H9 (cell line): ENCODE data around the gene ZSCAN22. TPM values are rescaled to one million over a fixed set of nuclear protein-coding genes. Genes with fewer than 3 reads are reported as not detected.

Experiments used
- DNase-seq: peaks from one replicate; pipeline ENCODE4 v3.0.0-alpha.2; 2017
- H2AFZ ChIP-seq: one replicate; pipeline ENCODE4 v1.6.1; 2013; ENCODE audit warnings: mild to moderate bottlenecking, low read length, control low read depth, moderate library complexity
- H2AK5ac ChIP-seq: 2 replicates; pipeline ENCODE4 v1.6.1; 2013; ENCODE audit warnings: low read length, control low read depth, mixed read lengths; ENCODE audit not compliant: insufficient read length
- H2BK120ac ChIP-seq: one replicate; pipeline ENCODE4 v1.6.1; 2013; ENCODE audit warnings: low read depth, mild to moderate bottlenecking, low read length, control low read depth, inconsistent platforms; ENCODE audit not compliant: poor library complexity, severe bottlenecking
- H2BK12ac ChIP-seq: 2 replicates; pipeline ENCODE4 v1.6.1; 2013; ENCODE audit warnings: low read length, control low read depth, mixed read lengths, low read depth; ENCODE audit not compliant: insufficient read length
- H2BK15ac ChIP-seq: 2 replicates; pipeline ENCODE4 v1.6.1; 2013; ENCODE audit warnings: low read depth, low read length, control low read depth
- H2BK20ac ChIP-seq: one replicate; pipeline ENCODE4 v1.6.1; 2013; ENCODE audit warnings: low read depth, mild to moderate bottlenecking, low read length, control low read depth, inconsistent platforms; ENCODE audit not compliant: poor library complexity, severe bottlenecking
- H2BK5ac ChIP-seq: 2 replicates; pipeline ENCODE4 v1.6.1; 2013; ENCODE audit warnings: low read length, control low read depth, mixed read lengths; ENCODE audit not compliant: insufficient read length
- H3K14ac ChIP-seq: 2 replicates; pipeline ENCODE4 v1.6.1; 2013; ENCODE audit warnings: low read length, control low read depth; ENCODE audit not compliant: insufficient read depth
- H3K18ac ChIP-seq: 2 replicates; pipeline ENCODE4 v1.6.1; 2013; ENCODE audit warnings: low read depth, mild to moderate bottlenecking, mixed read lengths, low read length, control low read depth; ENCODE audit not compliant: insufficient read length
- H3K23ac ChIP-seq: 2 replicates; pipeline ENCODE4 v1.6.1; 2013; ENCODE audit warnings: low read length, control low read depth, mixed read lengths, low read depth; ENCODE audit not compliant: insufficient read length
- H3K23me2 ChIP-seq: 2 replicates; pipeline ENCODE4 v1.6.1; 2013; ENCODE audit warnings: low read depth, mild to moderate bottlenecking, mixed read lengths, low read length, control low read depth; ENCODE audit not compliant: insufficient read length, poor library complexity, severe bottlenecking
- H3K27ac ChIP-seq: 2 replicates; pipeline ENCODE4 v1.5.1; 2013; ENCODE audit warnings: low read length, control low read depth, mixed read lengths, low read depth; ENCODE audit not compliant: insufficient read length
- H3K27me3 ChIP-seq: 2 replicates; pipeline ENCODE4 v1.6.1; 2013; ENCODE audit warnings: low read length, control low read depth, inconsistent platforms; ENCODE audit not compliant: insufficient read depth
- H3K4ac ChIP-seq: 2 replicates; pipeline ENCODE4 v1.6.1; 2013; ENCODE audit warnings: low read depth, mild to moderate bottlenecking, control low read depth, inconsistent platforms, low read length, moderate library complexity
- H3K4me1 ChIP-seq: 2 replicates; pipeline ENCODE4 v1.6.1; 2013; ENCODE audit warnings: low read length, control low read depth, inconsistent platforms; ENCODE audit not compliant: insufficient read depth
- H3K4me2 ChIP-seq: 2 replicates; pipeline ENCODE4 v1.6.1; 2013; ENCODE audit warnings: low read length, control low read depth, mixed read lengths; ENCODE audit not compliant: insufficient read length, insufficient read depth
- H3K56ac ChIP-seq: 2 replicates; pipeline ENCODE4 v1.6.1; 2013; ENCODE audit warnings: low read depth, mild to moderate bottlenecking, mixed read lengths, low read length, control low read depth; ENCODE audit not compliant: insufficient read length
- H3K79me1 ChIP-seq: 2 replicates; pipeline ENCODE4 v1.6.1; 2013; ENCODE audit warnings: low read depth, mild to moderate bottlenecking, moderate library complexity, low read length, control low read depth, inconsistent platforms; ENCODE audit not compliant: insufficient read depth, poor library complexity, severe bottlenecking
- H3K79me2 ChIP-seq: 2 replicates; pipeline ENCODE4 v1.6.1; 2013; ENCODE audit warnings: low read length, control low read depth, inconsistent platforms; ENCODE audit not compliant: insufficient read depth
- H3K9ac ChIP-seq: 2 replicates; pipeline ENCODE4 v1.6.1; 2013; ENCODE audit warnings: low read length, control low read depth, mixed read lengths; ENCODE audit not compliant: insufficient read length; ENCODE audit errors: extremely low read depth
- H3K9me3 ChIP-seq: one replicate; pipeline ENCODE4 v1.6.1; 2013; ENCODE audit warnings: low read depth, low read length, inconsistent platforms; ENCODE audit not compliant: control insufficient read depth
- H3T11ph ChIP-seq: one replicate; pipeline ENCODE4 v1.6.1; 2013; ENCODE audit warnings: mild to moderate bottlenecking, low read length, control low read depth, inconsistent platforms
- H4K20me1 ChIP-seq: one replicate; pipeline ENCODE4 v1.6.1; 2013; ENCODE audit not compliant: control insufficient read depth, insufficient read length, insufficient read depth
- H4K5ac ChIP-seq: 2 replicates; pipeline ENCODE4 v1.6.1; 2013; ENCODE audit warnings: low read depth, mild to moderate bottlenecking, mixed read lengths, low read length, control low read depth; ENCODE audit not compliant: insufficient read length
- H4K8ac ChIP-seq: replicated peaks from 2 replicates; pipeline ENCODE4 v1.6.1; 2013; ENCODE audit warnings: low read length, control low read depth, mixed read lengths, low read depth; ENCODE audit not compliant: insufficient read length
- H4K91ac ChIP-seq: 2 replicates; pipeline ENCODE4 v1.6.1; 2013; ENCODE audit warnings: low read depth, mild to moderate bottlenecking, moderate library complexity, mixed read lengths, low read length, control low read depth; ENCODE audit not compliant: insufficient read length
- H3K27ac Mint-ChIP-seq, 3 experiments: 2 replicates in 2 of 3; 3 replicates in 1 of 3; pipeline ENCODE4 v1.8.0; 2020 to 2021; ENCODE audit warnings: mixed read lengths in 3 of 3, mild to moderate bottlenecking in 1 of 3, moderate library complexity in 1 of 3
- H3K27me3 Mint-ChIP-seq: 2 replicates; pipeline ENCODE4 v1.8.0; 2021; ENCODE audit warnings: low read depth, mild to moderate bottlenecking, moderate library complexity, mixed read lengths
- H3K36me3 Mint-ChIP-seq, 3 experiments: 2 replicates in 2 of 3; 3 replicates in 1 of 3; pipeline ENCODE4 v1.8.0; 2020 to 2021; ENCODE audit warnings: low read depth in 3 of 3, mixed read lengths in 3 of 3; ENCODE audit not compliant: insufficient read depth in 1 of 3
- H3K4me1 Mint-ChIP-seq, 2 experiments: 2 replicates each; pipeline ENCODE4 v1.8.0; 2020; ENCODE audit warnings: mixed read lengths in 2 of 2
- H3K4me3 Mint-ChIP-seq, 2 experiments: 2 replicates in 1 of 2; 3 replicates in 1 of 2; pipeline ENCODE4 v1.8.0; 2020 to 2021; ENCODE audit warnings: mild to moderate bottlenecking in 2 of 2, mixed read lengths in 2 of 2, moderate library complexity in 1 of 2
- H3K9me3 Mint-ChIP-seq, 2 experiments: 2 replicates in 1 of 2; 3 replicates in 1 of 2; pipeline ENCODE4 v1.8.0; 2020; ENCODE audit warnings: mild to moderate bottlenecking in 2 of 2, mixed read lengths in 2 of 2, moderate library complexity in 1 of 2
- WGBS: extraction: QIAGEN DNeasy Blood & Tissue Kit; methylation state at CpG from one replicate; pipeline ENCODE4 v1.1.7; 2013; ENCODE audit warnings: missing lambda C conversion rate, low lambda C conversion rate, mixed read lengths; ENCODE audit not compliant: insufficient read length; ENCODE audit errors: extremely low coverage; 5-methylcytosine and 5-hydroxymethylcytosine counted together
- total RNA-seq: library from RNA; stranded (reverse); gene quantifications from 2 replicates; pipeline ENCODE4 v1.2.1, GENCODE V29; 2021
- TF ChIP-seq, protein P1 (sequence below): fragments of 200-600 bp; sonication (generic); conservative IDR thresholded peaks from 3 replicates; pipeline ENCODE4 v1.8.0; 2021; ENCODE audit warnings: antibody characterized with exemption, mild to moderate bottlenecking

ZSCAN22 gene
- total RNA-seq, 1 experiment from 2014 or later, result 4.8 TPM

DNA sequence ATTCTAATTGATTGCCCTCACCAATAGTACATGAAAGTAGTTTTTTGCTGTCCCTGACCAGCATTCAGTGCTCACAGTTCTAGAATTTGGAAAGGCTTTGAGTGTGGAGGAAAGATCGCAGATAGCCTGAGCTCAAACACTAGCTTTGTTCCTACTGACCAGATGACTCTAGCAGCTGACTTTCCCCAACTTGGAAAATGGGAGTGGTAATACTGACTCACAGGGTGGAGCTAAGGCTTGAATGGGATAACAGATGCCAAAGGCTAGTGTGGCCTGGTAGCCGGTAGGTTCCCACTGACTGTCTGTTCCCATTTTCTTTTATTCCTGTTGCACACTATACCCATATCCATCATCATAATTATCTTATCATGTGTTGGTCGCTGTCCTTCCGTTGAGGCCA lies 3.7 kb downstream of the ZSCAN22 start:
- H2BK12ac ChIP-seq, result no peak overlapping the region
- H3K27ac ChIP-seq, result no peak overlapping the region
- TF ChIP-seq, protein P1, sequence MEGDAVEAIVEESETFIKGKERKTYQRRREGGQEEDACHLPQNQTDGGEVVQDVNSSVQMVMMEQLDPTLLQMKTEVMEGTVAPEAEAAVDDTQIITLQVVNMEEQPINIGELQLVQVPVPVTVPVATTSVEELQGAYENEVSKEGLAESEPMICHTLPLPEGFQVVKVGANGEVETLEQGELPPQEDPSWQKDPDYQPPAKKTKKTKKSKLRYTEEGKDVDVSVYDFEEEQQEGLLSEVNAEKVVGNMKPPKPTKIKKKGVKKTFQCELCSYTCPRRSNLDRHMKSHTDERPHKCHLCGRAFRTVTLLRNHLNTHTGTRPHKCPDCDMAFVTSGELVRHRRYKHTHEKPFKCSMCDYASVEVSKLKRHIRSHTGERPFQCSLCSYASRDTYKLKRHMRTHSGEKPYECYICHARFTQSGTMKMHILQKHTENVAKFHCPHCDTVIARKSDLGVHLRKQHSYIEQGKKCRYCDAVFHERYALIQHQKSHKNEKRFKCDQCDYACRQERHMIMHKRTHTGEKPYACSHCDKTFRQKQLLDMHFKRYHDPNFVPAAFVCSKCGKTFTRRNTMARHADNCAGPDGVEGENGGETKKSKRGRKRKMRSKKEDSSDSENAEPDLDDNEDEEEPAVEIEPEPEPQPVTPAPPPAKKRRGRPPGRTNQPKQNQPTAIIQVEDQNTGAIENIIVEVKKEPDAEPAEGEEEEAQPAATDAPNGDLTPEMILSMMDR, result no peak
- no peak overlapping the region for H3K4ac ChIP-seq
- Mint-ChIP-seq H3K4me3 (no peak overlapping the region), H3K27me3 (no peaks in the 10 kb centered on the region), H3K4me1 (peaks cover 4 to 5% of the 10 kb centered on the region in 2 experiments; a peak in 3 of 4 replicates), H3K36me3 (peaks cover 0 to 2% (median 2%) of the 10 kb centered on the region in 3 experiments; a peak in 4 of 7 replicates), H3K27ac (no peak overlapping the region), H3K9me3 (no peaks in the 10 kb centered on the region)
- H3K4me1 ChIP-seq, result no peaks in the 10 kb centered on the region
- H3K4me2 ChIP-seq, result no peak overlapping the region
- H2AK5ac ChIP-seq, result no peak overlapping the region
- DNase-seq, result no peak
- no peak overlapping the region for H3K9ac ChIP-seq
- H2BK20ac ChIP-seq, result no peak overlapping the region
- peaks cover 10% of the 10 kb centered on the region for H3K23me2 ChIP-seq
- no peak overlapping the region for H2AFZ ChIP-seq
- H3K79me1 ChIP-seq, result no peaks in the 10 kb centered on the region
- no peak overlapping the region for H3K14ac ChIP-seq
- H4K8ac ChIP-seq, result no peak overlapping the region
- H4K20me1 ChIP-seq, result peaks cover 5% of the 10 kb centered on the region
- H3K27me3 ChIP-seq, result no peaks in the 10 kb centered on the region
- H3K79me2 ChIP-seq, result no peaks in the 10 kb centered on the region
- no peak overlapping the region for H3K18ac ChIP-seq
- no peak overlapping the region for H3K23ac ChIP-seq
- no peak overlapping the region for H4K91ac ChIP-seq
- no peak overlapping the region for H2BK5ac ChIP-seq
- no peak overlapping the region for H3K56ac ChIP-seq
- H2BK15ac ChIP-seq, result no peak overlapping the region
- no peak overlapping the region for H4K5ac ChIP-seq
- H3K9me3 ChIP-seq, result no peaks in the 10 kb centered on the region
- WGBS, result no CpG with 5 or more reads among the region's 4 CpGs
- no peak overlapping the region for H2BK120ac ChIP-seq
- H3T11ph ChIP-seq, result no peak overlapping the region
